NCI-H1930 (cell line): ENCODE measurements around the gene SKIC8.

ENCODE experiments used
- DNase-seq, 2 experiments: peaks; one replicate each; lab custom pipeline; 2025; lab: John Stamatoyannopoulos, UW

The SKIC8 gene

GRCh38 chr15:78299101-78299930, at the start of gene SKIC8:
Gene SKIC8, minus strand, starts transcription at chr15:78299609. Its CDS starts 3,923 bp downstream, at chr15:78295686.
- peak; percentile 81 to 87 for DNase-seq

- DNase-seq = no peak
These were observed 48.5 kb upstream of the SKIC8 start for GRCh38 chr15:78347586-78348543.

GRCh38 chr15:78345396-78346125, 46.2 kb upstream of the SKIC8 start:
- no peak for DNase-seq

DNA sequence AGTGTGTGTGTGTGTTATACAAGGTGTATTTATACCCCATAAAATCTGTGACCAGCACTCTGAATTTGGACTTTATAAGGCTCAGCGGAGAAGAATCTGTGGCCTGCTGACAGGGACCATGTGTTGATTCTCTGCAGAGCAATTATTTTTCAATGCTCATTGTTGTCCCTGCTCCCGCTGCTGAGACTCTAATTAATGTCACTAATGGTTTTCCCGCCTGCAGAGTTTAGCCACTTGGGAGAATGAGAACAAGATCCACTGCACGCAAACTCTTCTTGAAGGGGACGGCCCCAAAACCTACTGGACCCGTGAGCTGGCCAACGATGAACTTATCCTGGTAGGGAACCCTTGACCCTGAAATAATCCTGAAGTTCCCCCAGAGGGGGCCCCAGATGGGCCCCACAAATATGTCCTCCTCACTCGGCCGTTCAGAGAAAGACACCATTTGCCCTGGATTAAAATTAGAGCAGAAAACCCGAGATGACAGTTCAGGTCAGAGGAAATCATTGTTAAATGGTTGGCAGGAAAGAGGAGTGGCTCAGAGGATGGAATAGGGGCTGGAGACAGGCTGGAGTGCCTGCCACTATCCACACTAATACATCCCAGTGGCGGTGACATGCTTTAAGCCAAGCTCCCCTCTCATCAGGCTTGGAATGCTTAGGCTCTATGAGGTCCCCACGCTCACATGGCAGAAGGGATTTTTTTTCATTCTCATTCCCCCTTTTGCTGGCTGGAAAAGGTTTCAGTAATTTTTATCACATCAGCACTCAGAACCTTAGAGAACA, 44.1 kb upstream of the SKIC8 start:
- DNase-seq = no peak

GRCh38 chr15:78342021-78342420, 42.6 kb upstream of the SKIC8 start:
- no peak for DNase-seq

DNA sequence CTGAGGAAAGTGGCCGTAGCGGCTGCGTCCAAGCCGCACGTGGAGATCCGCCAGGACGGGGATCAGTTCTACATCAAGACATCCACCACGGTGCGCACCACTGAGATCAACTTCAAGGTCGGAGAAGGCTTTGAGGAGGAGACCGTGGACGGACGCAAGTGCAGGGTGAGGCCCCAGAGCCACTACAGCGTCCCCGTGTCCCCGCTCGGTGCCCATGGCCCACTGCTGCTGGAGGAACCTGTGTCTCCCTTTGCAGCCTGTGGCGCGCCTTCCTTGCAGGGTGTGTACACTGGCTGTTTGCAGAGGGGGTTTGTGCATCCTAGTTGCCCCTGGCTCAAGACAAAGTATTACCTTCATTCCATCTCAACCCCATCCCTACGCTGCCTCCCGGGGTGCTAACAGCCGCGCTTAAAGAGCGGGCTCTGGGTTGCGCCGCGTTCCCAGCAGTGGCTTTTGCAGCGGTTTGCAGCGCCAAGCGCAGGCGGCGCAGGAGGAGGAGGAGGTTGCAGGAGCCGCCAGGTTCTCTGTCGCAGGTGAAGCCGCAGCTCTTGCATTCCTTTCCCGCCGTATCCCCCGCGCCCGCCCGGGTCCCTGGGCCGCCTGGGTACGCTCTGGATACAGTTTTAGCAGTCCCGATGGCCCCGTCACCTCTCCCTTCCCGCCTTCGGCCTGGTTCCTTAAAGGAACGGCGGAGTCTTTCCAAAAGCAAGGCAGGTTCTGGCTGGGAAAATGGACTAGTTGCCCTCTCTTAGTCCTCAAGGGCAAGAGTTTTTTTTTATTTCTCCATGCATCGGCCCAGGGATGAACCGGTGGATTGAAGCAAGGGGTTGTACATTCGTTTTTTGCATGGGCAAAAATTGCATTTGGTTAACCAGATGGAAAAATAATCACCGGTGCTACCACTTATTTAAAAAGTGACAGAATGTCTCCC, 41.9 kb upstream of the SKIC8 start:
- DNase-seq = no peak

GRCh38 chr15:78340231-78341056, 41.0 kb upstream of the SKIC8 start, which contains the start of gene CRABP1:
Gene CRABP1, plus strand, starts transcription at chr15:78340353. Its CDS starts 76 bp downstream, at chr15:78340429.
- DNase-seq = peak; percentile 11 to 36

DNA sequence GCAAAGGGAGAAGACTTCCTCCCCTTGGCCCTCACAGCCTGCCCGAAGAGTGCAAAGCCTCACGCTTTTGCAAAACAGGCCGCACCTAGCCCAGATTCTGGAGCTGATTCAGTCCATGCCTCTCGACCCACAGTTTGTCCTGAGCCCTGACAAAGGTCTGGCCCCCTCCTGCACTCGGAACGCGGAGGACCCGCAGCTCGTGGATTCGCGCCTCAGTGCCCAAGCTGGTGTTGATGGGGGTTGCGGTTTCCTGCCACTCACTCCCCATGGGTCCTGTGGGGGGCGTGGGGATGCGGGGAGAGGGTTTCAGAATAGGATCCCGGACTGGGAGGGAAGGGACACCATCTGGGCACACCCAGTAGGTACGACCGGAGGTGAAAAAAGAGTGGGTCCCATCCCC, 40.1 kb upstream of the SKIC8 start:
- DNase-seq = no peak

DNA sequence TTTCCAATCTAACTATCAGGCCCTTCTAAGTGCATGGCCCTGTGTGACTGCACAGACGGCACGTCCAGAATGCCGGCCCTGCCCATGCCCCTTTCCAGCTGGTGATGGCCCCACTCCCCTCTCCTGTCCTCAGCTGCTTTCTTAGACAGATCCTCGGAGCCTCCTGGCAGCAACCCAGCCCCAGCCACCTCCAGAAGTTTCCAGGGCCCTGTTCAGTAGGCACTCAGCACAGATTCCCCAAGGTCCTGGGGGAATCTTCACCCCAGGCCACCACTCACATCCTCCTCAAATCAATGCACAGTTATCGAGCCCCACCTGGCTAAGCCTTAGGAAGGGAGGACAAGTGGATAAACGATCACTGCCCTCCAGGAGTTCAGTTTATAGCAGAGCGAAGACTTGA, 39.4 kb upstream of the SKIC8 start:
- DNase-seq = no peak

DNA sequence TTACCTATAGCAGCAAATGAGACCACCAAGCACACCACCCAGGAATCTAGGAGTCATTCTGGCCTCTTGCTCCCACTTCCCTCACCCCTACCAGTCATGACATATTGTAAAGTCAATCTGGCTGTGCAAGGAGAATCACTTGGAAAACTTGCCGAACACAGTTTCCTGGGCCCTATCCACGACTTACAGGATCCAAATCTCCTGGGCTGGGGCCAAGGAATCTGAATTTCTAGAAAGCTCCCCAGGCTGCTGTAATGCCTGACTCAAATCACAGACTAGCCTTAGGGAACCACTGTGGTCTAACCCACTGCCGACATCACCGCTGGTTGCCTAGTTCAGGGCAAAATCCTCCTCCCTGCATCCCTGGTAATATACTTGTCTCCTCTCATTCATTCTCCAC, 36.6 kb upstream of the SKIC8 start:
- no peak for DNase-seq

DNA sequence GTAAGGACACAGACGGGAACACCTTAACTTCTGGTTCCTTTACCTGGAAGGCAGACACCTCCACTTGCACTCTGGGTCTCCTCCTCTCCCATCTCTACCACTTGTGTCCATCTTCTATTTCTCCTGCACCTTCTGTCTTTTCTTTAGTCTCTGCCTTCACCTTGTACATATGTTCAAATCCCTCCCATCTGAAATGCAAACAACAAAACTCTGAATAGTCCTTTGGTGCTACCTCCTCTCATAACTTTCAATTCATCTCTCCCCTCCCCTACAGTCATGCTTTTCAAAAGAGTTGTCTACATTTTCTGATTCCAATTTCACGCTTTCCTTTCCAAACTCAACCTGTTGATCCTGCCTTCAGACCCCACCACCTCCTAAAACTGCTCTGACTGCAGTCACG, 35.4 kb upstream of the SKIC8 start:
- no peak for DNase-seq

DNA sequence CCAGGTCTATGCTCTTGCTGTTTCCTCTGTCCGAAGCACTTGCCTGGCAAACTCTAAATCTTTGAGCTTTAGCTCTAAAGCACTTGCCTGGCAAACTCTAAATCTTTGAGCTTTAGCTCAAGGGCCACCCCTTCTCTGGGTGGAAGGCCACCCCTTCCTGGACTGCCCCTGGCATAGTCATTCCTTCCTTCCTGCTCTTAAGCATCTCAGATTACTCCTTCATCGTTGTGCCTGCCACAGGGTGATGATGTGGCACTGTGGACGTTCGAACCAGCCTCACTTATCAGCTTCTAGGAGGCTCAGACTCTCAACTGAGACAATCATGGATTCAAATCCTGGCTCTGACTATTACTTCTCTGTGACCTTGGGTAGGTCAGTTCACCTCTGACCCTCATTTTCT, 30.2 kb upstream of the SKIC8 start:
- no peak for DNase-seq

DNA sequence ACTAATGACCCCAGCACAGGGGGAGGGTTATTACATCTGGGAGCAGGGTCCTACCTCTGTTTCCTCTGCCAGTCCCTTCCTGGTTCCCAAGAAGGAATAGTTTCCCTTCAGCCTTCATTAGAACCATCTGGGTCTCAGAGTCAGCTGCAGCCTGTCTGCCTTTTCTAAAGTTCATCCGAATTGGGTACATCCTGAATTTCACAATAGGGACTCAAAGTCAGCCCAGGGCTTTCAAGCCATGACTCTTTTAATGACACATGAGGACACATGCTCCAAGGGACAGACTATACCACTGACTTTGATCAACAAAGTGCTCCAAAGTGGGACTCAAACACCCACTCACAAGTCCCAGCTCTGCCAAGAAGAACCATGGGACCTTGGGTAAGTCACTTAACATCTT, 28.1 kb upstream of the SKIC8 start:
- no peak for DNase-seq

- DNase-seq = no peak
These were observed 25.9 kb upstream of the SKIC8 start for GRCh38 chr15:78325092-78325843.

GRCh38 chr15:78324144-78324543, 24.7 kb upstream of the SKIC8 start:
- no peak for DNase-seq

- no peak for DNase-seq
These were observed 24.3 kb upstream of the SKIC8 start for GRCh38 chr15:78323693-78324092.

DNA sequence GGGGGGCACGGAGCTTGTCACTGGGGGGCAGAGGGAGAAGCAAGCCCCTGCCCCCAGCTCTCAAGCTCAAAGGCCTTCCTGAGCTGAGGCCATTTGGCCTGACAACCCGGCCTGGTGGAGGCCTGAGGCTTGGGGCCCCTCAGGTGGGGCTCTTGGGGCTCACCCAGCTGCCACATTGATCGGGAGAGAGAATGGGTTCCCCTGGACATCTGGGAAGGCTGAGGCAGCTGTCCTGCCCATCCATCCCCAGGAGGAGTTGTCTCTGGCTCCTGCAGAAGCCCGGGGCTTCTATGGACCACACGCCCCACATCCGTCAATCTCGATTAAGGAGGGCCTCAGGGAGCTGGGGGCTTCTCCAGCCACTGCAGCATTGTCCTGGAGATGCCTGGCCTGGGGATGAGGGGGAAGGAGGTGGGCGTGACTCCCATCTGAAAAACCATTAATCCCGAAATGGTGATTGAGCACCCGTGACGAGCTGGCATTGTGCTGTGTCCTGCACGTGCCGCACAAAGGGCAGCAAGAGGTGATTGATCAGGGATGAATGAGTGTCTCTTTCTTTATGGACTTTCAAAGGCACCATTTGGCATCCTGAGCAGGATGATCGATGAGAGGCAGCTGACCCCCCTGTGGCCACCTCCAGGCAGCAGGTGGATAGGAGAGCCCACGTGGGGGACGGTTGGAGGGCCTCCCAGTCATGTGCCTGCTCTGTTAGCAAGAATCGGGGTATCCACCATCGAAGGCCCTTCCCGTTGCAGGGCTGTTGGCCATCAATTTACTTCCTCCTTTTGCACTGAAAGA, 23.5 kb upstream of the SKIC8 start:
- no peak for DNase-seq

GRCh38 chr15:78322243-78322642, 22.8 kb upstream of the SKIC8 start:
- DNase-seq = no peak
